NCI-H1930 (cell line): ENCODE results near the gene AMACR.
"Not testable (repeated sequence)": the region's sequence is repeated elsewhere in the genome, so short reads cannot be mapped to it uniquely, and the experiment has no call there.

Source experiments
- DNase-seq, 2 experiments: peaks; one replicate each; lab custom pipeline; 2025; lab: John Stamatoyannopoulos, UW

Gene AMACR

DNA sequence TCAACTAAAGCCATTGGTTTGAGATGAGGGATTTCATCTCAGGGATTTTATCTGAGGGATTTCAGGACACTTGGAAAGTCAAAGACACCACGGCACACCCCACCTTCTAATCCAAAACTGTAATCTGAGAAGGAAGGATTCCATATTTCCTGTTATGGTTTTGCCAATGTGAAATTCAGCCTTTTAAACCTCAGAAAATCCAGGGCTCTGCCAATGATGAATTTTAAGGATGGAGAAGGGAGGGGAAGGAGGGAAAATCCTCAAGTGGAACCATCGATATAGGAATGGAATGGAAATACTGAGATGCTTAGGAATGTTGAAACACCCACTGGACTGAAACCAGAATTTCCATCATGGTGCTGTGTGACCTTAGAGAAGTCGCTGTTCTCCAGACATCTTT is 29.9 kb upstream of the AMACR start:
- DNase-seq = no peak

DNA sequence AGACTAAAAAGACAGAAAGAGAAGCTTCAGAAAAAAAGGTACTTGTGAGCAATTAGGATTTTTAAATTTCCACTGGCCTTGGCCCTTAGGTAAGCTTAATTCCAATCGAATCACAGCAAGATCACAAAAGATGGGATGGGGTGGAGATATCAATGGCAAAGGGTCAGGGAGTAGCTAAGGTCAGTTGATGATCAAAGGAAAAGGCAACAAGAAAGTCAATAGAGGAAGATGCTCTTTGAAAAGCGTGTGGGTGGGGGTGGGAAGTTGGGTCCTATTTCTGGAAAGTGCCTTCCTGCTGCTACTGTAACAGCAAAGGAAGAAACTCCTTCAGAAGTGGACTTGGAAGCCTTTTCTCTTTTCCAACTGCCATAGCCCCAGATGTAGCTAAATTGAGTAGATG is 27.9 kb upstream of the AMACR start:
- DNase-seq = no peak

DNA sequence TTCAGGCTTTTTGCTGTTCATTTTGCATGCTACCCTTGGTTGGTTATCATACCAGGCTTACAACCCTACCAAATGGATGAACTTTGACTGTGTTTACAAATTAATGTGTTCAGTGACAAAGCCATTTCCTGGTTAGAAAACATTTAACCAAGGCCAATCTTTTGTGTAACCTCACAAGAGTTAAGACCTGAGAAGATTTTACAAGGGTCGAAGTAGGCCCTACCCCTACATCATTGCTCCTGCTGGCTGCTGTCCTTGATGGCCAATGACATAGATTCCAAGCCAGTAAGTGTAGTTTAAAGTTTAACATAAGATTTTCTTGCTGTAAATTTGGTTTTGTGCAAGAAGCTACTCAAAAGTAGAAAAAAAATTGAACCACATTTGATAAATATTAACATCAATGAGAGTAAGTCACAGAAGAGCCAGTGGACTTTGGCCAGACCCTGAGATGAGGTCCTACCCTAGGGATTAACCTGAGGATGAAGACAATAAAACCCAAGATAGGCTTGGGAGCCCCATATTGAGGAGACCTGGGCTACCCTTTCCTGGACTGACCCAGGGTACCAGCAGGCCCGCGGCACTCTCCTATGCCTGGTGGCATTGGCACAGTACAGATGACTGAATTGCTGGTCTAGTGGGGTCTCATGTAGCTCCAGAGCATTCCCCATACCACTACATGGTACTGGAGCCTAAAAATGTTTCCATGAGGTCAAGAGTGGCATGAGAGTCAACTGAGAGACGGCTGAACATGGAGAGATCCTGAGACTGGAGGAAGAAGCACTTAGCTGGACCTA is 26.9 kb upstream of the AMACR start:
- no peak for DNase-seq

DNA sequence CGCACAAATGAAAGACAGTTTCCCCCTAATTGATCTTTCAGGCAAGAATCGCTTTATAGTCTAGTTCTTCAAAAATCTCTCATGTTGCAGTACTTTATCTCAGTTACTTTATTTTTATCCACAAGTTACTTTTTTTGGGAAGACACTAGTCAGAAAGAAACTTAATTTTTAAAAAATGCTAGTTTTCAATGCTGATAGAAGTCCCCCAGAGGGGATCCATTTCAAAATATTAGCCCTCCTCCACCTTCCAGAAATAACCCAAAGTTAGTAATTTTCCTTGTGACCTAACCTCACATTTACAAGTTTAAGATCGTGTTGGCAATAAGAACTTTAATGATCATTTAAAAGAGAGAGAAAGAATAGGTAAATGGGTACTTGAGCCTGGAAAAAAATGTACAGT is 24.1 kb upstream of the AMACR start:
- DNase-seq = no peak

DNA sequence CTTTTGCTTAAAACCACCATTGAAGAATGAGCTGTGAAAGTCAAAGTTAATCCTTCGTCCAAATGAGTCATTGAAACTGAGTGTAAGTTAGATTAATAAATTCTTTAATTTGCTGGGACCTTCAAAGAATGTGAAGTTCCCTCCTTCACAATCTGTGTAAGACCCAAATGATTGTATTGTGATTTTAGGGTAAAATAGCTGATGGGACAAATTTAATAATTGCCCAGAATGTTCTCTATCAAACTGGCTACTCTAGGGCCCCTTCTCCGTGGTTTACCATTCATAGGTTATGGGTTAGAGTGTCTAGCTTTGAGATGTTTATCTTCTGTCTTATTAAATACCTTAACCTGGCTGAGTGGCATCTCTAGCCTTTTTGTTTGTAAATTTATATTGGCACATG is 23.3 kb upstream of the AMACR start:
- no peak for DNase-seq

DNA sequence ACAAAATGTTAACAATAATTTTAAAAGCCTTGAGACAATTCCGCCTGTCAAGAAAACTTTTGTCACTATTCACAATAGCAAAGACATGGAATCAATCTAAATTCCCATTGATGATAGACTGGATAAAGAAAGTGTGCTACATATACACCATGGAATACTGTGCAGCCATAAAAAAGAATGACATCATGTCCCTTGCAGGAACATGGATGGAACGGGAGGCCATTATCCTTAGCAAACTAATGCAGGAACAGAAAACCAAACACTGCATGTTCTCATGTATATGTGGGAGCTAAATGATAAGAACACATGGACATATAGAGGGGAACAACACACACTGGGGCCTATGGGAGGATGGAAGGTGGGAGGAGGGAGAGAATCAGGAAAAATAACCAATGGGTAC is 22.7 kb upstream of the AMACR start:
- DNase-seq = not testable (repeated sequence)

DNA sequence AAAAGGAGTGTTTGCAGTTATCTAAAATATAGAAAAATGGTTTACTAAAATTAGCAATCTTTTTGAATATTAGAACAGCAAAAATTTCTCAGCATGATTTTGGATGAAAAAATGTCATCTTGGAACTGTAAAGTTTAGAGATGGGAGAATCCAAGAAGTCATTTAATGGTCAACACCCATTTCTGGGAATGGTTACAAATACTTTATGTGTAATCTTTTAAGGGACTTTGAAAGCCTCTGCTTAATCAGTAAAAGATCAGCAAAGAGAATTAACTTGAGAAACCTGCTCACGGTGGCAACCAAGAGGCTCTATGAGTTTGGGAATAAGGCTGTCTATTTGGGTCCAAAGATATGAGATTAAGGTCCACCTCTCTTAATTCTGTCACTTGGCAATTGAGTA is 22.2 kb upstream of the AMACR start:
- DNase-seq = no peak

DNA sequence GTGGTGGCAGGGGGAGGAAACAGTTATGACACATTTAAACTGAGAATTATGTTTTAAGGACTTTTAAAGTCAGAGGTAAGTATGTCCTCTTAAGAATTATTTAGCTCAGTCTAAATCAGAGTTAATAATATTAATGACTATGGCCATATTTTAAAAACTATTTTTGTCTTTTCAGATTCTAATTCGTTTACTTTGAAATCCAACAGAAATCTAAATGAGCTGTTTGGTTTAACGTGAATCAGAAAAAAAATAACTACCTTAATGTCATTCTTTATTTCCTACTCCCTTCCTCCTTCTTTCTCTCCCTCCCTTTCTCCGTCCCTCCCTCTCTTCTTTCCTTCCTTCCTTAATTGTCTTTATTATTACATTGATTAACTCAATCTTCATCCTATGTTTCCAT is 20.5 kb upstream of the AMACR start:
- no peak for DNase-seq

DNA sequence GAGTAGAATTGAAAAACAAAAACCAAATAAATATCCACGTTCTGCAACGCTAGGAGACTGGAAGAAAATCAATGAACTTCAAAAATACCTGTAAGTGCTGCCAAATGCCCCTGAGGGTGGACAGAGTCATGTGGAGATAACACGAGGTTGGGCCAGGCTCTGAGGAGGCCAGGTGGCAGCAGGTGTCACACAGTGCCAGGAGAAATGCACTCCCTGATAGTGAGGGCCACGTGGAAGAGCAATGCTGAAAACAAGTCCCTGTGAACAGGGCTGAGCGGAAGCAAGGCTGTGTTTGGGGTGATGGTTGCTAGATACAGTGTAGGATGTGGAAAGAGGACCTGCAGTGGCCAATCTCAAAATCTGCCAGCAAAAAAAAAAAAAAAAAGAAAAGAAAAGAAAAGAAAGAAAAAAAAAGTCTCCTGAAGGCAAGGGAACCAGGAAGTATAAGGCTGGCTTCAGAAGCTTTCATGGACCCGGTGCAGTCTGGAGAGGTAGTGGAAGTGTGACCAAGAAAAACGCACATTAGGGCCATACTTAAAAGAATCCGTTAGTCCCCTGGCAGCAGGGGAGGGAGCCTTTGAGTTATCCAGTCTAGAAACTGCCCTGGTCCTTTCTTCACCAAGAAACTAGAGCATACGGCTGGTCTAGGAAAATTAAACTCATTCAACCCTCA is 18.4 kb upstream of the AMACR start:
- DNase-seq = no peak

DNA sequence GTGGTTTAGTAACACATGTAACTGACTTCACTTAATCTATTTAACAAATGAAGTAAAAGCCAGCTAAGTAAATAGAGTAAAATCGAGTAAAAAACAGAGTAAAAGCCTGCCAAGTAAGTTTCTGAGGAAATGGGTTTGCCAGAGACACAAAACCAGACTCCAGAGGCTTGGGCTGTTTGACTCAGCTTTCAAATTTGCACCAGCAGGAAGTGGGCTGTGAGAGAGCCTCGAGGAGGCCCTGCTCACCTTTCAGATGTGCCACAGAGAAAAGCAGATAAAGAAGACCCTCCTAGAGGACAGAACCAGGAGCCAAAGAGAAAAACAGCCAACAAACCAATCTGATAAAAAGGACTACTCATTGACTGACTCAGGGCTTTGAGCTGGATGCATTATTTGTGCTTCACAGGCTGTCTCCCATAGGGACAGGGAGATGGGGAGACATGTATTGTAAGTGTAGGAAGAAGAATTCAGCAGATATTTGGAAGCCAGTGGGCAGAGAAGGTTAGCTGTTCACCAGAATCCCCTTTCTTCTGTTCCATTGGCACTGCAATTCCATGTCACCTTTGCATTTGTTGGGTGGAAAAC is 14.4 kb upstream of the AMACR start:
- no peak for DNase-seq

DNA sequence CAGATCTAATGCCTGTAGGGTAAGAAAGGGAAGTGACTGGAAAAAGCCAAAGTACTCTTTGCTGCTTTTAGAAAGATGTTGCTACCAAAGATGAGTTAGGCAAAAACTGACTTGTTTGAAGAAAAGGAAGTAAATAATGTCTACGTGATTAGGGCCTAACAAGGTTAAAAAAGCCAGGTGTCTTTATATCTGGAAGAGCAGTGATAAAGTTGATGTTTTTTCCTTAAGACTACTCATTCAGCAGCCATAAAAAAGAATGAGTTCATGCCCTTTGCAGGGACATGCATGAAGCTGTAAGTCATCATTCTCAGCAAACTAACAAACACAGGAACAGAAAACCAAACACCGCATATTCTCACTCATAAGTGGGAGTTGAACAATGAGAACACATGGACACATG is 13.5 kb upstream of the AMACR start:
- DNase-seq = no peak

DNA sequence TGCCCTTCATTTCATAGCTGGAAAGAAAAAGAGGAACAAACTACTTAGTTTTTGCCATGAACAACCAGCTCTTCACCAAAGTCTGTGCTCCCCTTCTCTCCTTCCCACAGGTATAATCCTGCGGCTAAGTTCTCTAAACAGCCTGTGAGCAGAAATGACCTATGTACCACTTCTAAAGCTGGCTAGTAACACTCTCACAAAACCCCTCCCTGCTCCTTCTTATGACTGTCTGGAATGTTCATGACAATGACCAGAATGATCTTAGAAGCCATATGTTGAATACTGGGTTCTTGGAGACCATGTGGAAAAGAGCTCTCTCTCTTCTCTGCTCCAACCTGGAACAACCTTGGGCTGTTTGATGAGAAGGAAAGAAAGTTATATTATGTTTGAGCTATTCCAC is 12.9 kb upstream of the AMACR start:
- DNase-seq = no peak

DNA sequence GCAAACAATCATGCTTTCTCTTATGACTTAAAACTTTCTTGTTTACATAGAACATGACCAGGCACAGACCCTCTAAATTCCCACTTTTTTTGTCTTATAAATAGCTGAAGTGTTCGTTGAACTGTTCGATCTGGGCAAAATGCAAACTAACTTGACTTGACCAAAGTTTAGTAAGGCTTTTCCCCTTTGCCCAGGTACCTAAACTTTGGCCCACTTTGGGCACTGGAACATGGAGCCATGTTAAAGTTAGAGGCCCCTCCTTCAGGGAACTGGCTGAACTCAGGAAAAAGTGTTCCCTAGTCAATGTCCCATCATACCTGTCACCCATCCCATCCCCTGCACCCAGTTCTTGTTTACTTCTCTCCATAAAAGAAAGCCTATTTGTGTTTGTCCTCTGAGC is 9.4 kb upstream of the AMACR start:
- no peak for DNase-seq

DNA sequence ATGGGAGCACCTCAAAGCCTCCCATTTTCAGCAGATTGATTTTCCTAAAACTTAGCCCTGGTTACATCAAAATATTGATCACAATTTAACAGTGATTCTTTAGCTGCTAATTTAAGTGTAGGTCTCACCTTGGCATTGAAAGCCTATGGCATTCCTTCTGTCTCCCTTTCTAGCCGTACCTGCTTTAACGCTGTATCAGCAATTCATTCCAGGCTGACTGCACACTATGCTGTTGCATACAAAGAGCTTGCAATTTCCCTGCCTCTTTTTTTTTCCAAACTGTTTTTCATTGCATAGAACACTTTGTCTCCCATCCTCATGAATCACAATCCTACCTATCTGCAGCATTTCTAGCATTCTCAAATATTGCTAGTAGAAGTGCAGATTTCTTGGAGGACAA is 8.9 kb upstream of the AMACR start:
- DNase-seq = no peak

DNA sequence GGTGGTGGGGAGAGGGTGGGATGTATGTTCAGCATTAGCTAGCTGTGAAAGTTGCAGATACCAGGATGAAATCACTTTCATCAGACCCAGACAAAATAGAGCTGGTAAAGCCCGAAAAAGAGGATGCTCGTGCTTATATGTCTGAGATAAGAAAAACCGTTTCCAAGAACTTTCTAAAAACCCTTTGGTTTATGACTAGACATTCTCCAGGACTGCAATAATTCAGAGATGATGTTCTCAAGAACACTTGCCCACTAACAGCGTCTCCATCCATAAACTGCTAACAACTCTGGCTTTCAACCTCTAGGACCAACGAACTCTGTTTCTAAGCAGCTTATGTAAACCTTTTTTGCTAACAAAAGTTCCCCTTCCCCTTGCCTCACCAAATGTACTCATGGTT is 8.4 kb upstream of the AMACR start:
- no peak for DNase-seq

DNA sequence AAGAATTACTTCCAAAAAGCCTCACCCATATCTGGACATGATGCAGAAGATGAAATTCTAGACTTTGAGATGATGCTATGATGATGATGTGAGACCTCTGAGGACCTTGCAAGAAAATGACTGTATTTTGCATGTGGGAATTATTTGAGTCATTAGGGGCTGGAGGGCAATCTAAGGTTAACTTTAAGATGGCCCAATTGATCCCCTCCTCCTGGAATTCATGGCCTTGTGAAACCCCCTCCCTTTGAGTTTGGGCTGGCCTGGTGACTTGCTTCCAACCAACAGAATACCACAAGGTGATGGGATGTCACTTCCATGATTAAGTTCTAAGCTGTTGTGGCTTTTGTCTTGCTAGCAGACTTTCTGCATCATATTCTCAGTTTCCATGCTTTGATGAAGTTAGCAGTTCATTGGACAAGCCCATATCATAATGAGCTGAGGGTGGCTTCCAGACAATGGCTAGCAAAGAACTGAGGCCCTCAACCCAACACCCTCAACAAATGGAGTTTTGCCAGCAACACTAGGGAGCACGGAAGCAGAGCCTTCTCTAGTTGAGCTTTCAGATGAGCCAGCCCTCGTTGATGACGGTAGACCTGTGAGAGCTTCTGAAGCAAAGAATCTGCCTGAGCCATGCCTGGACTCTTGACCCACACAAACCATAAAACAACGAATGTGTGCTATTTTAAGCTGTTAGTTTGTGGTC is 7.4 kb upstream of the AMACR start:
- no peak for DNase-seq

DNA sequence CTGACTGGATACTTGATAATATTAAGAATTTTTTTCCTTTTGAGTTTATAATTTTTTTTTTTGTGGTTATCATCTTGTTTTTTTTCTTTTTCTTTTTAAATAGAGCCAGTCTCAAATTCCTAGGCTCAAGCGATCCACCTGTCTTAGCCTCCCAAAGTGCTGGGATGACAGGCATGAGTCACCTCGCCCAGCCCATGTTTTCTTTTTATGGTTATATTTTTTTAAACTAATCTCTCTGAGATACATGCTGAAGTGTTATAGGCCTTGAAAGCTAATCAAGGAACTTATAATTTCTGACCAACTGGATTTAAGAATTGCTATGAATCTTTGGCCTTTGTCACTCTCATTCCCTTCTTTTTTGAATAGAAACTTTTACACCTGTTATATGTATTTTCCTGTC is 6.8 kb upstream of the AMACR start:
- DNase-seq = no peak

DNA sequence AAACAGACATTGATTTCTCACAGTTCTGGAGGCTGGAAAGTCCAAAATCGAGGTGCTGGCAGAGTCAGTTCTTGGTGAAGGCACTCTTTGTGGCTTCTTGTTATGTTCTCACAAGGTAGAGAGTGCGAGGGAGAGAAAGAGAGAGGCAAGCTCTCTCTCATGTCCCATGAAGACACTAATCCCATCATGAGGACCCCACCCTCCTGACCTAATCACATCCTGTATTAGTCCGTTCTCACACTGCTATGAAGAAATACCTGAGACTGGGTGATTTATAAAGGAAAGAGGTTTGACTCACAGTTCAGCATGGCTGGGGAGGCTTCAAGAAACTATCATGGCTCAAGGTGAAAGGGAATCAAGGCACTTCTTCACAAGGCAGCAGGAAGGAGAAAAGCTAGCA is 5.7 kb upstream of the AMACR start:
- DNase-seq = no peak

DNA sequence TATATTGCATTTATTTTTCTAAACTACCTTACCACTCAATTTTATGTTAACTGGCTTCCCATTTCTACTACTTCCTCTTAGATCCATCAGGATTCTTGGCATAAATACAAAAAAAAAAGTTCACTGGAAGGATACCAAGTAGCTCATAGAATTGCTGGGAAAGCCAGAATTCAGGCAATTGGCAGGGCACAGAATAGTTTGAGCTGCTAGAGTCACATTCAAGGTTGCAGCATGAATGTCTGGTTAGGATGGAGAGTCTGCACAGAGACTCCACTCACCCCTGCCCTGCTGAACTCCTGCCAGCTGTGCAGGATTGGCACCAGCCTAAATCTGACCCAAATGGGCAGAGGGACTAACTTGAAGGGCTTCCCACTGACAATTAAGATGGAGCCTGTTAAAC is 4.9 kb upstream of the AMACR start:
- DNase-seq = no peak

DNA sequence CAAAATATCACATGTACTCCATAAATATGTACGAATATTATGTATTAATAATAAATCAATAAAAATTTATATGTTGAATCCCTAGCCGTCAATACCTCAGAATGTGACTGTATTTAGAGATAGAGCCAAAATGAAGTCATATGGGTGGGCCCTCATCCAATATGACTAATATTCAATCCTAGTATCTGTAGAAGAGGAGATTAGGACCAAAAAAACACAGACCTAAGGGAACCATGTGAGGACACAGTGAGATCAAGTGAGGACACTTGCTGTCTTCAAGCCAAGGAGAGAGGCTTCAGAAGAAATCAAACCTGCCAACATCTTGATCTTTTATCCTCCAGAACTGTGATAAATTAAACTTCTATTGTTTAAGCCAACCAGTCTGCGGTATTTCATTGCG is 3.7 kb upstream of the AMACR start:
- no peak for DNase-seq

DNA sequence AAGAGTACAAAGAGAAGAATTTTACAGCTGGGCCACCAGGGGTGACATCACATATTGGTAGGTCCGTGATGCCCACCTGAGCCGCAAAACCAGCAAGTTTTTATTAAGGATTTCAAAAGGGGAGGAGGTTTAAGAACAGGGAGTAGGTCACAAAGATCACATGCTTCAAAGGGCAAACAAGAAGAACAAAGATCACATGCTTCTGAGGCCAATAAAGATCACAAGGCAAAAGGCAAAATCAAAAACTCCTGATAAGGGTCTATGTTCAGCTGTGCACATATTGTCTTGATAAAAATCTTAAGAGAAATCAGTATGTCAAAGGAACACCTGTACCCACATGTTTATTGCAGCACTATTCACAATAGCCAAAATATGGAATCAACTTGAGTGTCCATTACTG is 2.3 kb upstream of the AMACR start:
- peak; percentile 76 to 82 for DNase-seq

DNA sequence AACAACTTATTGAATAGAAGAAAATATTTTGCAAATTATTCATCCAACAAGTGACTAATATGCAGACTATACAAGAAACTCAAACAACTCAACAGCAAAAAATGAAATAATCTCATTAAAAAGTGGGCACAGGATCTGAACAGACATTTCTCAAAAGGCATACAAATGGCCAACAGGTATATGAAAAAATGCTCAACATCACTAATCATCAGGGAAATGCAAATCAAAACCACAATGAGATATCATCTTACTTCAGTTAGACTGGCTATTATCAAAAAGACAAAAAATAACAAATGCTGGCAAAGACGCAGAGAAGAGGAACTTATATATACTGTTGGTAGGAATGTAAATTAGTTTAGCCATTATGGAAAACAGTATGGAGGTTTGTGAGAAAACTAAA is 1.8 kb upstream of the AMACR start:
- no peak for DNase-seq

DNA sequence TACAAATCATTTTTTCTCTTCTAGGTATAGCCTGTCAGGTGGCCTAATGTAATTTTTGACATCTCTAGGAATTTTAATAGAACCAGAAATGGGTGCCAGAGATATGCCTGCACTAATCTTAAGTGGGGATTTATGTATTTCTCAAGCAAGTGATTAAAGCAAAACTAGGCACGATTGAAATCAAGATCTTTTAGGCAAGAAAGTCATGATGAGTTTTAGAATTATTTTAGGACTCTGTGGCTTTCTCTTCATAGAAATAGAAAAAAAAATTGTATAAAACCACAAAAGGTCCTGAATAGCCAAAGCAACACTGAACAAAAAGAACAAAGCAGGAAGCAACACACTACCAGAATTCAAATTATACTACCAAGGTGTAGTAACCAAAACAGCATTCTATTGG is 952 bp upstream of the AMACR start:
- no peak for DNase-seq
